ENCODE data around the gene TARS1. TPM values are rescaled to one million over a fixed set of nuclear protein-coding genes. Genes with fewer than 3 reads are reported as not detected.

The TARS1 gene
- total and polyA plus RNA-seq, 2 of the 4 experiments (the other 2 are of a cell fraction) = 90.8 to 175 TPM

GRCh38 chr5:33400675-33401074 lies 40.1 kb upstream of the TARS1 start:
- ChIA-PET POLR2A (ENCODE audit: unreplicated experiment) (no interaction called here), CTCF (no interaction called here)
- Histone ChIP-seq H2BK5ac (ENCODE audit: low read depth, low read length, poor library complexity, severe bottlenecking) (no peak overlapping the region), H2BK120ac (ENCODE audit: low read depth, low read length) (peak overlapping the region; percentile 62), H3K23ac (ENCODE audit: low read depth, low read length) (no peak overlapping the region), H4K20me1 (ENCODE audit: insufficient read depth, low read length) (no peaks in the 10 kb centered on the region), H3K14ac (replicated peaks; ENCODE audit: low read depth, low read length) (peak overlapping the region; percentile 66; the same call in 1 of the 2 replicates), H3K18ac (ENCODE audit: low read depth, low read length) (0 out of 2 replicates have a peak overlapping the region, but pooled peaks have one; percentile 35), H3K9me1 (ENCODE audit: insufficient read depth, low read length) (peaks cover 3% of the 10 kb centered on the region; the same call in 1 of the 2 replicates), H2AK5ac (ENCODE audit: low read depth, low read length) (peak overlapping the region; percentile 84; the same call in 1 of the 2 replicates), H3K4ac (ENCODE audit: low read depth, low read length) (peak overlapping the region; percentile 83), H3K27ac (ENCODE audit: insufficient read depth, low read length) (no peak overlapping the region), H3K4me1 (ENCODE audit: control insufficient read depth, insufficient read depth, low read length) (peaks cover 4% of the 10 kb centered on the region; the same call in 1 of the 2 replicates), H2AK9ac (replicated peaks; ENCODE audit: low read depth, low read length, poor library complexity) (no peak overlapping the region), H3K79me1 (ENCODE audit: low read depth in 1 of 2, low read length in 2 of 2) (no peaks in the 10 kb centered on the region), H2BK15ac (ENCODE audit: low read depth, low read length) (0 out of 3 replicates have a peak overlapping the region, but pooled peaks have one; percentile 51), H3K36me3 (ENCODE audit: control insufficient read depth, insufficient read depth, low read length) (no peaks in the 10 kb centered on the region), H4K91ac (ENCODE audit: insufficient read depth, low read depth, low read length) (no peak overlapping the region), H4K8ac (ENCODE audit: low read depth in 2 of 2, low read length in 2 of 2) (peak overlapping the region in 1 of 2 experiments; percentile 58; a peak in 1 of 4 replicates), H2BK20ac (ENCODE audit: low read depth, low read length) (peak overlapping the region; percentile 80), H3K9me3 (ENCODE audit: control insufficient read depth, insufficient read depth, low read length) (no peaks in the 10 kb centered on the region), H4K5ac (ENCODE audit: low read depth, low read length) (0 out of 2 replicates have a peak overlapping the region, but pooled peaks have one; percentile 37), H3K27me3 (ENCODE audit: control insufficient read depth, insufficient read depth, low read length) (no peaks in the 10 kb centered on the region), H3K9ac (ENCODE audit: low read depth, low read length) (no peak overlapping the region), H3K4me3 (ENCODE audit: insufficient read depth, low read depth, low read length) (no peak overlapping the region), H2AFZ (replicated peaks; ENCODE audit: low read length, poor library complexity) (no peak overlapping the region), H3K56ac (ENCODE audit: extremely low read depth, insufficient read depth, low read length) (no peak overlapping the region), H3K4me2 (ENCODE audit: low read depth, low read length) (no peak overlapping the region)
- no peak for ATAC-seq (ENCODE audit: low read depth)
- TF ChIP-seq POLR2A (IDR thresholded peaks at IDR 0.05; ENCODE audit: low read depth, low read length) = no peak
- no peak for TF ChIP-seq ELK1 (IDR thresholded peaks at IDR 0.05; ENCODE audit: borderline replicate concordance, low read depth, low read length)
- TF ChIP-seq MXI1 (IDR thresholded peaks at IDR 0.05; ENCODE audit: borderline replicate concordance, low read depth, low read length) = no peak
- no peak for DNase-seq
- intact Hi-C loops (cut with micrococcal nuclease) (no loop called here), dilution Hi-C loops (cut with HindIII; ENCODE audit: low sequenced_read_pairs, unreplicated experiment) (no loop called here), in situ Hi-C loops (cut with MboI; ENCODE audit: low sequenced_read_pairs) (loop anchor here (25.0 kb wide), 1 partner anchor 213 kb away; no protein-coding TSS in a partner anchor)
- WGBS, 2 experiments (ENCODE audit: extremely low coverage in 2 of 2, insufficient read length in 1 of 2) = no CpG with 5 or more reads among the region's 4 CpGs
- BruUV-seq (replicated peaks) = no TSS peak

All from IMR-90 (cell line).